Caco-2 (cell line): ENCODE results near the gene BMP10. TPM values are rescaled to one million over a fixed set of nuclear protein-coding genes. Genes with fewer than 3 reads are reported as not detected.

Source experiments
- BruUV-seq: library from RNA; stranded (reverse); fragments of 400-500 nt; replicated peaks from 2 replicates; lab custom pipeline; 2021; lab: Mats Ljungman, UMichigan
- CTCF ChIA-PET: fragments of 300-600 bp; sonication (Branson Sonifier 250); formaldehyde crosslinking; loops from one replicate; lab custom pipeline; 2022; ENCODE audit warnings: antibody characterized with exemption; lab: Charles Lee
- POLR2A ChIA-PET: fragments of 300-600 bp; sonication (Branson Sonifier 250); formaldehyde crosslinking; loops from one replicate; lab custom pipeline; 2022; ENCODE audit warnings: antibody characterized with exemption; lab: Charles Lee
- DNase-seq, 2 experiments: peaks; one replicate each; pipeline versions ENCODE4 v3.0.0 to v3.0.0-alpha.2; 2020 to 2022
- H3K27me3 ChIP-seq: replicated peaks from 2 replicates; pipeline ENCODE4 v1.6.0; 2011; ENCODE audit warnings: low read length; ENCODE audit not compliant: control insufficient read depth, insufficient read depth
- H3K36me3 ChIP-seq: 2 replicates; pipeline ENCODE4 v1.5.1; 2011; ENCODE audit warnings: low read length; ENCODE audit not compliant: control insufficient read depth, insufficient read depth
- H3K4me1 ChIP-seq: fragments of 250-450 bp; sonication (Bioruptor Pico); 2 replicates; pipeline ENCODE4 v1.5.1; 2020; ENCODE audit warnings: mild to moderate bottlenecking
- H3K4me3 ChIP-seq: 2 replicates; pipeline ENCODE4 v1.5.1; 2011; ENCODE audit warnings: low read depth, mild to moderate bottlenecking, control low read depth, low read length
- H3K9me3 ChIP-seq: fragments of 250-450 bp; sonication (Bioruptor Pico); 2 replicates; pipeline ENCODE4 v1.5.1; 2020; ENCODE audit warnings: mild to moderate bottlenecking, moderate library complexity
- H3K27ac Mint-ChIP-seq: one replicate; pipeline ENCODE4 v1.8.0; 2022; ENCODE audit warnings: mixed read lengths; ENCODE audit not compliant: unreplicated experiment
- H3K27me3 Mint-ChIP-seq: one replicate; pipeline ENCODE4 v1.8.0; 2022; ENCODE audit warnings: mixed read lengths; ENCODE audit not compliant: insufficient read depth, unreplicated experiment
- H3K36me3 Mint-ChIP-seq: one replicate; pipeline ENCODE4 v1.8.0; 2022; ENCODE audit warnings: mild to moderate bottlenecking, mixed read lengths; ENCODE audit not compliant: insufficient read depth, unreplicated experiment
- H3K4me1 Mint-ChIP-seq: one replicate; pipeline ENCODE4 v1.8.0; 2022; ENCODE audit warnings: low read depth, mixed read lengths; ENCODE audit not compliant: unreplicated experiment
- H3K4me3 Mint-ChIP-seq: one replicate; pipeline ENCODE4 v1.8.0; 2022; ENCODE audit warnings: mild to moderate bottlenecking, moderate library complexity, mixed read lengths; ENCODE audit not compliant: unreplicated experiment
- H3K9me3 Mint-ChIP-seq: one replicate; pipeline ENCODE4 v1.8.0; 2022; ENCODE audit warnings: mixed read lengths; ENCODE audit not compliant: unreplicated experiment
- CTCF ChIP-seq, 2 experiments: fragments of 200-600 bp in 1 of 2; IDR thresholded peaks; 1 replicate in 1 of 2; 2 replicates in 1 of 2; pipeline versions ENCODE4 v1.5.1 to v1.8.0; 2011 to 2022; ENCODE audit warnings: antibody characterized with exemption in 1 of 2, control low read depth in 1 of 2, inconsistent platforms in 1 of 2, low read depth in 1 of 2, low read length in 1 of 2, mild to moderate bottlenecking in 1 of 2, moderate library complexity in 1 of 2; ENCODE audit not compliant: insufficient read depth in 1 of 2, severe bottlenecking in 1 of 2, unreplicated experiment in 1 of 2
- intact Hi-C: fragments of 100-400 bp; cut with micrococcal nuclease; formaldehyde crosslinking; loops from one replicate; pipeline ENCODE4 v1.10.0; 2022; ENCODE audit not compliant: unreplicated experiment
- total RNA-seq: library from RNA; stranded (reverse); gene quantifications from 2 replicates; pipeline ENCODE4 v1.2.3, GENCODE V29; 2022

BMP10 gene
- total RNA-seq, 1 experiment from 2014 or later = not detected

- ChIA-PET POLR2A (no interaction called here), CTCF (no interaction called here)
- Mint-ChIP-seq H3K4me3 (no peak overlapping the region), H3K4me1 (no peaks in the 10 kb centered on the region), H3K27me3 (no peaks in the 10 kb centered on the region), H3K27ac (no peak overlapping the region), H3K36me3 (no peaks in the 10 kb centered on the region), H3K9me3 (no peaks in the 10 kb centered on the region)
- intact Hi-C loops = no loop called here
- no peak for DNase-seq
- Histone ChIP-seq H3K4me1 (peaks cover under 1% of the 10 kb centered on the region; the same call in 1 of the 2 replicates), H3K9me3 (no peaks in the 10 kb centered on the region), H3K27me3 (no peaks in the 10 kb centered on the region), H3K4me3 (no peak overlapping the region), H3K36me3 (no peaks in the 10 kb centered on the region)
- no TSS peak for BruUV-seq
- TF ChIP-seq CTCF (IDR thresholded peaks at IDR 0.05; ENCODE audit: insufficient read depth in 1 of 2, low read depth in 1 of 2, low read length in 1 of 2, severe bottlenecking in 1 of 2, unreplicated experiment in 1 of 2) = no peak
Observed at GRCh38 chr2:68913359-68913758, 42.2 kb upstream of the BMP10 start.

DNA sequence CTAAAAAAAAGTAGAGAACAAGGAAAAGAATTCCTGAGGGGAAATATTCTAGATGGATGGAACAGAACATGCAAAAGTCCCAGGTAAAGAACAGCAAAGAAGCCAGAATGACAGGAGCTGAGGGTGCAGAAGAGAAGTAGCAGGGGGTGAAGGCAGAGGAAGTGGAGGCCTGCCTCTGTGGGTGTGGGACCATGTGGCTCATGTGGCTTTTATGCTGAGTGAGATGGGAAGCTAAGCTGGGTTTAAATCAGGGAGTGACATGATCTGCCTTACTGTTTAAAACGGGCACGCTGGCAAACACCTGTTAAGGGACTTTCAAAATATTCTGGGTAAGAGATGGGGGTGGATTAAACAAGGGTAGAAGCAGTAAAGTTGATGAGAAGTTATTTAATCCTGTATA is 41.5 kb upstream of the BMP10 start:
- no peaks in the 10 kb centered on the region for H3K9me3 Mint-ChIP-seq
- H3K27me3 Mint-ChIP-seq = no peaks in the 10 kb centered on the region
- Histone ChIP-seq H3K9me3 (no peaks in the 10 kb centered on the region), H3K36me3 (no peaks in the 10 kb centered on the region), H3K27me3 (no peaks in the 10 kb centered on the region), H3K4me1 (no peaks in the 10 kb centered on the region), H3K4me3 (no peak overlapping the region)
- no peak for DNase-seq
- H3K4me1 Mint-ChIP-seq = no peaks in the 10 kb centered on the region
- ChIA-PET CTCF (no interaction called here), POLR2A (no interaction called here)
- H3K4me3 Mint-ChIP-seq = no peak overlapping the region
- TF ChIP-seq CTCF (IDR thresholded peaks at IDR 0.05; ENCODE audit: insufficient read depth in 1 of 2, low read depth in 1 of 2, low read length in 1 of 2, severe bottlenecking in 1 of 2, unreplicated experiment in 1 of 2) = no peak
- no TSS peak for BruUV-seq
- intact Hi-C loops = no loop called here
- H3K27ac Mint-ChIP-seq = no peak overlapping the region
- no peaks in the 10 kb centered on the region for H3K36me3 Mint-ChIP-seq

GRCh38 chr2:68912111-68912510 is 40.9 kb upstream of the BMP10 start:
- no peak for DNase-seq
- H3K27me3 ChIP-seq = no peaks in the 10 kb centered on the region
- Mint-ChIP-seq H3K9me3 (no peaks in the 10 kb centered on the region), H3K4me3 (no peak overlapping the region), H3K27me3 (no peaks in the 10 kb centered on the region), H3K36me3 (no peaks in the 10 kb centered on the region), H3K4me1 (no peaks in the 10 kb centered on the region), H3K27ac (no peak overlapping the region)
- intact Hi-C loops = no loop called here
- H3K4me1 ChIP-seq = no peaks in the 10 kb centered on the region
- ChIA-PET CTCF (no interaction called here), POLR2A (no interaction called here)
- H3K9me3 ChIP-seq = no peaks in the 10 kb centered on the region
- H3K4me3 ChIP-seq = no peak overlapping the region
- no peak for TF ChIP-seq CTCF (IDR thresholded peaks at IDR 0.05; ENCODE audit: insufficient read depth in 1 of 2, low read depth in 1 of 2, low read length in 1 of 2, severe bottlenecking in 1 of 2, unreplicated experiment in 1 of 2)
- no TSS peak for BruUV-seq
- no peaks in the 10 kb centered on the region for H3K36me3 ChIP-seq
